ENCODE results near the gene CPXM2. TPM values are rescaled to one million over a fixed set of nuclear protein-coding genes. Genes with fewer than 3 reads are reported as not detected.

The CPXM2 gene
- 3.1 and 29.0 TPM in 2 replicates for total RNA-seq

GRCh38 chr10:123891144-123892071, at the start of gene CPXM2:
TSS of gene CPXM2 (minus strand) at chr10:123891807. CDS start at chr10:123891659, 148 bp downstream.

Other genes with a start within 250 kb of the CPXM2 start
- gene GPR26, start 225.5 kb downstream of the CPXM2 start, total RNA-seq, result not detected in 2 replicates
- 1.00 and 1.4 TPM in 2 replicates for gene CHST15, start 201.8 kb upstream of the CPXM2 start, total RNA-seq

Measured in smooth muscle cell of bladder (primary cell).